ENCODE measurements around the gene TMUB2. TPM values are rescaled to one million over a fixed set of nuclear protein-coding genes. Genes with fewer than 3 reads are reported as not detected.
A peak's percentile ranks its signal among the peaks of the same experiment; 100 is the strongest.

Gene TMUB2
- total and polyA plus RNA-seq, 2 of the 13 experiments (the other 11 are each of a cell fraction or from before 2014, with no cell fraction given), result 26.9 to 50.8 TPM

DNA sequence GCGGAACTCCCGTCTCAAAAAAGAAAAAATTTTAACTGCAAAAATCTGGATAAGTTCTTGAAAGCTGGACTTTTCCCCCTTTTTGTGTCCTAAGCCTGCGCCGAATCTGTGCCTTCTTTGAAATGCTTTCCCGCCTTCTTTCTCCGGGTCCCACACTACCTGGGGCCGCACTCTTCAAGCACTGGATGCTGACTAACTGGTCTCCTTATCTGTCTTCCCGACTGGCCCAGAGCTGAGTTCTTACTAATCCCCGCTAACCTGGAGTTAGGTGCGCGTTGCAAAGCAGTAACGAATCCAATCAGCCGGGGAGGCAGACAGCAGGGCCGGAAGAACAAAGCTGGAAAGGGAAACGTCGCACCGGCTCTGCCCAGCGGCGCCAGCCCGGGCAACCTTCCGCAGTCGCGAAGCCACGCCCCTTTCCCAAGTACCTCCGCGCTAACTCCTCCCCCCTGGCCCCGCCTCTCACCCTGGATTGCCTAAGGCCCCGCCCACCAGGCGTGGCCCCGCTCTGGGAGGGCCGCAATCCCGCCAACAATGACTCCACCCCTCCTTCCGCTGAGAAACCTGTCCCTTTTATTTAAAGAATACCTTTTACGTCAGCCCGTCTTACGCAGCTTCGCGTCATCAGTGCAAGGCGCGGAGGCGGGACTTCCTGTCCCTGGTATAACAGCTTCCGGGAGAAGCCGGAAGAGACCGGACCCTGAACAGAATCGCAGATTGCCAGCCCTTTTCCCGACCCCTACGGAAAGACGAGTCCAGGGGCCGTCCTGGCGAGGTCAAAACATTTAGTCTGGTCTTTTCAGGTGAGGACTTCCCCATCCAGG is at the start of gene TMUB2 (continued):
- TF ChIP-seq, protein P1, sequence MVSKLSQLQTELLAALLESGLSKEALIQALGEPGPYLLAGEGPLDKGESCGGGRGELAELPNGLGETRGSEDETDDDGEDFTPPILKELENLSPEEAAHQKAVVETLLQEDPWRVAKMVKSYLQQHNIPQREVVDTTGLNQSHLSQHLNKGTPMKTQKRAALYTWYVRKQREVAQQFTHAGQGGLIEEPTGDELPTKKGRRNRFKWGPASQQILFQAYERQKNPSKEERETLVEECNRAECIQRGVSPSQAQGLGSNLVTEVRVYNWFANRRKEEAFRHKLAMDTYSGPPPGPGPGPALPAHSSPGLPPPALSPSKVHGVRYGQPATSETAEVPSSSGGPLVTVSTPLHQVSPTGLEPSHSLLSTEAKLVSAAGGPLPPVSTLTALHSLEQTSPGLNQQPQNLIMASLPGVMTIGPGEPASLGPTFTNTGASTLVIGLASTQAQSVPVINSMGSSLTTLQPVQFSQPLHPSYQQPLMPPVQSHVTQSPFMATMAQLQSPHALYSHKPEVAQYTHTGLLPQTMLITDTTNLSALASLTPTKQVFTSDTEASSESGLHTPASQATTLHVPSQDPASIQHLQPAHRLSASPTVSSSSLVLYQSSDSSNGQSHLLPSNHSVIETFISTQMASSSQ (IDR thresholded peaks at IDR 0.05; ENCODE audit: low read depth), result no peak
- TF ChIP-seq, protein P1 (CRISPR knock-in tag; IDR thresholded peaks at IDR 0.05; ENCODE audit: borderline replicate concordance), result peak; percentile 59; the same call in 1 of the 2 replicates
- TF ChIP-seq HOXA9 (CRISPR knock-in tag; IDR thresholded peaks at IDR 0.05; ENCODE audit: borderline replicate concordance) (no peak), BCL6 (CRISPR knock-in tag; IDR thresholded peaks at IDR 0.05) (peak; percentile 6; the same call in 1 of the 2 replicates), TBL1XR1 (IDR thresholded peaks at IDR 0.05; ENCODE audit: borderline replicate concordance, low read length, partially characterized antibody) (peak; percentile 14), ZNF143 (CRISPR knock-in tag; IDR thresholded peaks at IDR 0.05) (peak; percentile 87), ZNF792 (CRISPR knock-in tag; IDR thresholded peaks at IDR 0.05) (no peak), FOXK2 (IDR thresholded peaks at IDR 0.05) (no peak), HOXA3 (CRISPR knock-in tag; IDR thresholded peaks at IDR 0.05) (peak; percentile 100)
- TF ChIP-seq, protein P2, sequence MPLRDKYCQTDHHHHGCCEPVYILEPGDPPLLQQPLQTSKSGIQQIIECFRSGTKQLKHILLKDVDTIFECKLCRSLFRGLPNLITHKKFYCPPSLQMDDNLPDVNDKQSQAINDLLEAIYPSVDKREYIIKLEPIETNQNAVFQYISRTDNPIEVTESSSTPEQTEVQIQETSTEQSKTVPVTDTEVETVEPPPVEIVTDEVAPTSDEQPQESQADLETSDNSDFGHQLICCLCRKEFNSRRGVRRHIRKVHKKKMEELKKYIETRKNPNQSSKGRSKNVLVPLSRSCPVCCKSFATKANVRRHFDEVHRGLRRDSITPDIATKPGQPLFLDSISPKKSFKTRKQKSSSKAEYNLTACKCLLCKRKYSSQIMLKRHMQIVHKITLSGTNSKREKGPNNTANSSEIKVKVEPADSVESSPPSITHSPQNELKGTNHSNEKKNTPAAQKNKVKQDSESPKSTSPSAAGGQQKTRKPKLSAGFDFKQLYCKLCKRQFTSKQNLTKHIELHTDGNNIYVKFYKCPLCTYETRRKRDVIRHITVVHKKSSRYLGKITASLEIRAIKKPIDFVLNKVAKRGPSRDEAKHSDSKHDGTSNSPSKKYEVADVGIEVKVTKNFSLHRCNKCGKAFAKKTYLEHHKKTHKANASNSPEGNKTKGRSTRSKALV (CRISPR knock-in tag; IDR thresholded peaks at IDR 0.05), result peak; percentile 83
- TF ChIP-seq, protein P3, sequence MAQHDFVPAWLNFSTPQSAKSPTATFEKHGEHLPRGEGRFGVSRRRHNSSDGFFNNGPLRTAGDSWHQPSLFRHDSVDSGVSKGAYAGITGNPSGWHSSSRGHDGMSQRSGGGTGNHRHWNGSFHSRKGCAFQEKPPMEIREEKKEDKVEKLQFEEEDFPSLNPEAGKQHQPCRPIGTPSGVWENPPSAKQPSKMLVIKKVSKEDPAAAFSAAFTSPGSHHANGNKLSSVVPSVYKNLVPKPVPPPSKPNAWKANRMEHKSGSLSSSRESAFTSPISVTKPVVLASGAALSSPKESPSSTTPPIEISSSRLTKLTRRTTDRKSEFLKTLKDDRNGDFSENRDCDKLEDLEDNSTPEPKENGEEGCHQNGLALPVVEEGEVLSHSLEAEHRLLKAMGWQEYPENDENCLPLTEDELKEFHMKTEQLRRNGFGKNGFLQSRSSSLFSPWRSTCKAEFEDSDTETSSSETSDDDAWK (CRISPR knock-in tag; IDR thresholded peaks at IDR 0.05), result no peak
- TF ChIP-seq, protein P4, sequence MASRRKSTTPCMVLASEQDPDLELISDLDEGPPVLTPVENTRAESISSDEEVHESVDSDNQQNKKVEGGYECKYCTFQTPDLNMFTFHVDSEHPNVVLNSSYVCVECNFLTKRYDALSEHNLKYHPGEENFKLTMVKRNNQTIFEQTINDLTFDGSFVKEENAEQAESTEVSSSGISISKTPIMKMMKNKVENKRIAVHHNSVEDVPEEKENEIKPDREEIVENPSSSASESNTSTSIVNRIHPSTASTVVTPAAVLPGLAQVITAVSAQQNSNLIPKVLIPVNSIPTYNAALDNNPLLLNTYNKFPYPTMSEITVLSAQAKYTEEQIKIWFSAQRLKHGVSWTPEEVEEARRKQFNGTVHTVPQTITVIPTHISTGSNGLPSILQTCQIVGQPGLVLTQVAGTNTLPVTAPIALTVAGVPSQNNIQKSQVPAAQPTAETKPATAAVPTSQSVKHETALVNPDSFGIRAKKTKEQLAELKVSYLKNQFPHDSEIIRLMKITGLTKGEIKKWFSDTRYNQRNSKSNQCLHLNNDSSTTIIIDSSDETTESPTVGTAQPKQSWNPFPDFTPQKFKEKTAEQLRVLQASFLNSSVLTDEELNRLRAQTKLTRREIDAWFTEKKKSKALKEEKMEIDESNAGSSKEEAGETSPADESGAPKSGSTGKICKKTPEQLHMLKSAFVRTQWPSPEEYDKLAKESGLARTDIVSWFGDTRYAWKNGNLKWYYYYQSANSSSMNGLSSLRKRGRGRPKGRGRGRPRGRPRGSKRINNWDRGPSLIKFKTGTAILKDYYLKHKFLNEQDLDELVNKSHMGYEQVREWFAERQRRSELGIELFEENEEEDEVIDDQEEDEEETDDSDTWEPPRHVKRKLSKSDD (CRISPR knock-in tag; IDR thresholded peaks at IDR 0.05; ENCODE audit: low read depth), result peak; percentile 96
- TF ChIP-seq, protein P5, sequence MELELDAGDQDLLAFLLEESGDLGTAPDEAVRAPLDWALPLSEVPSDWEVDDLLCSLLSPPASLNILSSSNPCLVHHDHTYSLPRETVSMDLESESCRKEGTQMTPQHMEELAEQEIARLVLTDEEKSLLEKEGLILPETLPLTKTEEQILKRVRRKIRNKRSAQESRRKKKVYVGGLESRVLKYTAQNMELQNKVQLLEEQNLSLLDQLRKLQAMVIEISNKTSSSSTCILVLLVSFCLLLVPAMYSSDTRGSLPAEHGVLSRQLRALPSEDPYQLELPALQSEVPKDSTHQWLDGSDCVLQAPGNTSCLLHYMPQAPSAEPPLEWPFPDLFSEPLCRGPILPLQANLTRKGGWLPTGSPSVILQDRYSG (CRISPR knock-in tag; IDR thresholded peaks at IDR 0.05), result peak; percentile 89; the same call in 1 of the 2 replicates
- TF ChIP-seq, protein P6, sequence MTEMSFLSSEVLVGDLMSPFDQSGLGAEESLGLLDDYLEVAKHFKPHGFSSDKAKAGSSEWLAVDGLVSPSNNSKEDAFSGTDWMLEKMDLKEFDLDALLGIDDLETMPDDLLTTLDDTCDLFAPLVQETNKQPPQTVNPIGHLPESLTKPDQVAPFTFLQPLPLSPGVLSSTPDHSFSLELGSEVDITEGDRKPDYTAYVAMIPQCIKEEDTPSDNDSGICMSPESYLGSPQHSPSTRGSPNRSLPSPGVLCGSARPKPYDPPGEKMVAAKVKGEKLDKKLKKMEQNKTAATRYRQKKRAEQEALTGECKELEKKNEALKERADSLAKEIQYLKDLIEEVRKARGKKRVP (CRISPR knock-in tag; IDR thresholded peaks at IDR 0.05), result peak in 1 of 2 experiments; percentile 72; a peak in 2 of 4 replicates

All from HepG2 (cell line).